Subcutaneous abdominal adipose tissue (tissue), 5 donors: ENCODE data around the gene CTIF.
"Not testable (repeated sequence)": the region's sequence is repeated elsewhere in the genome, so short reads cannot be mapped to it uniquely, and the experiment has no call there.

ENCODE experiments used
- H3K27ac ChIP-seq: one replicate; pipeline ENCODE4 v1.7.0; 2013; ENCODE audit warnings: low read depth, mild to moderate bottlenecking, inconsistent platforms, low read length, moderate library complexity
- H3K27me3 ChIP-seq, 5 donors: one replicate each; pipeline ENCODE4 v1.7.0; 2013; ENCODE audit warnings: low read length in 5 of 5, inconsistent platforms in 1 of 5; ENCODE audit not compliant: control insufficient read depth in 5 of 5, insufficient read depth in 4 of 5
- H3K36me3 ChIP-seq, 5 donors: one replicate each; pipeline ENCODE4 v1.7.0; 2013; ENCODE audit warnings: low read length in 5 of 5; ENCODE audit not compliant: control insufficient read depth in 5 of 5, insufficient read depth in 5 of 5
- H3K4me1 ChIP-seq, 5 donors: one replicate each; pipeline ENCODE4 v1.7.0; 2013; ENCODE audit warnings: low read length in 5 of 5, mild to moderate bottlenecking in 3 of 5, moderate library complexity in 1 of 5; ENCODE audit not compliant: control insufficient read depth in 5 of 5, insufficient read depth in 5 of 5
- H3K4me3 ChIP-seq, 5 donors: one replicate each; pipeline ENCODE4 v1.7.0; 2013; ENCODE audit warnings: low read length in 5 of 5, low read depth in 1 of 5
- H3K9ac ChIP-seq, 5 donors: one replicate each; pipeline ENCODE4 v1.7.0; 2013; ENCODE audit warnings: low read length in 5 of 5, mild to moderate bottlenecking in 4 of 5, moderate library complexity in 3 of 5
- H3K9me3 ChIP-seq, 5 donors: one replicate each; pipeline ENCODE4 v1.7.0; 2013; ENCODE audit warnings: low read length in 5 of 5; ENCODE audit not compliant: control insufficient read depth in 5 of 5
- donor health status: healthy.
- donor health status: healthy.
- donor health status: healthy.
- donor health status: healthy.
- donor health status: healthy.

Gene CTIF

GRCh38 chr18:48538531-48539405, at the start of gene CTIF:
Gene CTIF, plus strand, starts transcription at chr18:48539031. Its CDS starts 80,535 bp downstream, at chr18:48619566.
- Histone ChIP-seq H3K4me1 (peaks cover 8 to 40% (median 30%) of the 10 kb centered on the region in 5 donors), H3K27ac (peak within 1 kb of the TSS; percentile 95), H3K36me3 (peaks cover 0 to 4% (median 0%) of the 10 kb centered on the region in 5 donors), H3K27me3 (no peaks in the 10 kb centered on the region), H3K9me3 (no peaks in the 10 kb centered on the region), H3K9ac (peak within 1 kb of the TSS; percentile 26 to 87 (median 80)), H3K4me3 (peak within 1 kb of the TSS; percentile 82 to 94 (median 88))

GRCh38 chr18:48490641-48491293, 48.1 kb upstream of the CTIF start:
- H3K36me3 ChIP-seq = no peaks in the 10 kb centered on the region
- H3K9me3 ChIP-seq = peaks cover 0 to 3% (median 0%) of the 10 kb centered on the region in 5 donors
- H3K9ac ChIP-seq = no peak overlapping the region
- H3K4me1 ChIP-seq = peaks cover 0 to 13% (median 7%) of the 10 kb centered on the region in 5 donors
- no peak overlapping the region for H3K4me3 ChIP-seq
- no peak overlapping the region for H3K27ac ChIP-seq
- H3K27me3 ChIP-seq = no peaks in the 10 kb centered on the region

GRCh38 chr18:48492880-48493279, 46.0 kb upstream of the CTIF start:
- no peak overlapping the region for H3K9ac ChIP-seq
- H3K27me3 ChIP-seq = no peaks in the 10 kb centered on the region
- peaks cover 0 to 13% (median 7%) of the 10 kb centered on the region in 5 donors for H3K4me1 ChIP-seq
- no peak overlapping the region for H3K27ac ChIP-seq
- peaks cover 0 to 7% (median 0%) of the 10 kb centered on the region in 5 donors for H3K9me3 ChIP-seq
- H3K4me3 ChIP-seq = no peak overlapping the region
- no peaks in the 10 kb centered on the region for H3K36me3 ChIP-seq

- no peak overlapping the region for H3K27ac ChIP-seq
- no peaks in the 10 kb centered on the region for H3K36me3 ChIP-seq
- H3K9me3 ChIP-seq = peaks cover 0 to 9% (median 0%) of the 10 kb centered on the region in 5 donors
Observed at GRCh38 chr18:48493434-48494230, 45.2 kb upstream of the CTIF start.

GRCh38 chr18:48497863-48498262, 41.0 kb upstream of the CTIF start:
- Histone ChIP-seq H3K9ac (no peak overlapping the region), H3K4me3 (no peak overlapping the region), H3K27ac (no peak overlapping the region), H3K9me3 (peaks cover 0 to 6% (median 0%) of the 10 kb centered on the region in 5 donors), H3K27me3 (no peaks in the 10 kb centered on the region), H3K4me1 (peaks cover 0 to 20% (median 7%) of the 10 kb centered on the region in 5 donors), H3K36me3 (no peaks in the 10 kb centered on the region)

More at GRCh38 chr18:48493434-48494230, 45.2 kb upstream of the CTIF start:
- peaks cover 0 to 12% (median 5%) of the 10 kb centered on the region in 5 donors for H3K4me1 ChIP-seq
- no peak overlapping the region for H3K9ac ChIP-seq
- H3K27me3 ChIP-seq = no peaks in the 10 kb centered on the region
- no peak overlapping the region for H3K4me3 ChIP-seq

- Histone ChIP-seq H3K4me1 (peaks cover 0 to 11% (median 0%) of the 10 kb centered on the region in 5 donors), H3K27ac (no peak overlapping the region), H3K36me3 (no peaks in the 10 kb centered on the region), H3K9ac (no peak overlapping the region), H3K9me3 (peaks cover 0 to 6% (median 0%) of the 10 kb centered on the region in 5 donors), H3K27me3 (no peaks in the 10 kb centered on the region), H3K4me3 (no peak overlapping the region)
Observed at GRCh38 chr18:48500517-48500916, 38.3 kb upstream of the CTIF start.

GRCh38 chr18:48502906-48503305, 35.9 kb upstream of the CTIF start:
- Histone ChIP-seq H3K9ac (no peak overlapping the region), H3K9me3 (peaks cover 0 to 19% (median 13%) of the 10 kb centered on the region in 5 donors), H3K27ac (no peak overlapping the region), H3K36me3 (no peaks in the 10 kb centered on the region), H3K27me3 (no peaks in the 10 kb centered on the region), H3K4me1 (peaks cover 0 to 11% (median 0%) of the 10 kb centered on the region in 5 donors), H3K4me3 (no peak overlapping the region)

GRCh38 chr18:48504819-48505218, 34.0 kb upstream of the CTIF start:
- Histone ChIP-seq H3K27me3 (no peaks in the 10 kb centered on the region), H3K9me3 (peaks cover 0 to 22% (median 13%) of the 10 kb centered on the region in 5 donors), H3K36me3 (no peaks in the 10 kb centered on the region), H3K4me3 (no peak overlapping the region), H3K4me1 (peaks cover 0 to 1% (median 0%) of the 10 kb centered on the region in 5 donors), H3K27ac (no peak overlapping the region), H3K9ac (no peak overlapping the region)

GRCh38 chr18:48506983-48507568, 31.8 kb upstream of the CTIF start:
- peaks cover 0 to 22% (median 13%) of the 10 kb centered on the region in 5 donors for H3K9me3 ChIP-seq

More at GRCh38 chr18:48506983-48507568, 31.8 kb upstream of the CTIF start:
- not testable (repeated sequence) for H3K9ac ChIP-seq, H3K4me3 ChIP-seq, H3K36me3 ChIP-seq, H3K27me3 ChIP-seq, H3K4me1 ChIP-seq, H3K27ac ChIP-seq
